Upper lobe of left lung (tissue), 4 donors: ENCODE results near the gene TMEM86A.

Experiments
- CTCF ChIP-seq, 6 experiments: fragments of 450-650 bp in 4 of 6; fragments of 200-600 bp in 2 of 6; sonication (generic) in 2 of 6; IDR thresholded peaks; one replicate each; pipeline ENCODE4 v1.5.1; 2016 to 2019; ENCODE audit warnings: antibody characterized with exemption in 6 of 6
- POLR2A ChIP-seq, 4 donors: fragments of 450-650 bp; IDR thresholded peaks; one replicate each; pipeline ENCODE4 v1.5.1; 2016 to 2017; ENCODE audit warnings: antibody characterized with exemption in 4 of 4, mild to moderate bottlenecking in 2 of 4

- TF ChIP-seq POLR2A (IDR thresholded peaks at IDR 0.05) = no peak
- TF ChIP-seq CTCF (IDR thresholded peaks at IDR 0.05) = no peak
Measured at GRCh38 chr11:18657673-18658072, 40.9 kb upstream of the TMEM86A start.
